ENCODE data around the gene ALOX5.

DNA sequence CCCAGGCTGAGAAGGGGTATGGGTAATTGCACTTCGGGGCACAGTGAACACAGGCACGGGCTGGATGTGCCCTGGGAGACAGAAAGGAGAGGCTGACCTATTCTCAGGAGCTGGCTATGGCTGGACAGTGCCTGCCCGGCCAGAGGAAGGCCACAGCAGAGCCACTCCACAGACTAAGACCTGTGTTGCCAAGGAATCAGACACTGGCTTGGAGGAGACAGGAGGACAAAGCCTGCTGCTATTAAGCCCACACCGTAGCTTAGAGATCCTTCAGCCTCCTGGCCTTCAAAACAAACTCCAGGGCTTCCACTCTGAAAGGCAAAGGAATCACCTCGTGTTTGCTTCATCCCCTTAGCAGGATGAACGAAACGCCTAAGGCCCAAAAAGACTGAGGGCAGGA is 82.2 kb downstream of the ALOX5 start:
- TF ChIP-seq, protein P1, sequence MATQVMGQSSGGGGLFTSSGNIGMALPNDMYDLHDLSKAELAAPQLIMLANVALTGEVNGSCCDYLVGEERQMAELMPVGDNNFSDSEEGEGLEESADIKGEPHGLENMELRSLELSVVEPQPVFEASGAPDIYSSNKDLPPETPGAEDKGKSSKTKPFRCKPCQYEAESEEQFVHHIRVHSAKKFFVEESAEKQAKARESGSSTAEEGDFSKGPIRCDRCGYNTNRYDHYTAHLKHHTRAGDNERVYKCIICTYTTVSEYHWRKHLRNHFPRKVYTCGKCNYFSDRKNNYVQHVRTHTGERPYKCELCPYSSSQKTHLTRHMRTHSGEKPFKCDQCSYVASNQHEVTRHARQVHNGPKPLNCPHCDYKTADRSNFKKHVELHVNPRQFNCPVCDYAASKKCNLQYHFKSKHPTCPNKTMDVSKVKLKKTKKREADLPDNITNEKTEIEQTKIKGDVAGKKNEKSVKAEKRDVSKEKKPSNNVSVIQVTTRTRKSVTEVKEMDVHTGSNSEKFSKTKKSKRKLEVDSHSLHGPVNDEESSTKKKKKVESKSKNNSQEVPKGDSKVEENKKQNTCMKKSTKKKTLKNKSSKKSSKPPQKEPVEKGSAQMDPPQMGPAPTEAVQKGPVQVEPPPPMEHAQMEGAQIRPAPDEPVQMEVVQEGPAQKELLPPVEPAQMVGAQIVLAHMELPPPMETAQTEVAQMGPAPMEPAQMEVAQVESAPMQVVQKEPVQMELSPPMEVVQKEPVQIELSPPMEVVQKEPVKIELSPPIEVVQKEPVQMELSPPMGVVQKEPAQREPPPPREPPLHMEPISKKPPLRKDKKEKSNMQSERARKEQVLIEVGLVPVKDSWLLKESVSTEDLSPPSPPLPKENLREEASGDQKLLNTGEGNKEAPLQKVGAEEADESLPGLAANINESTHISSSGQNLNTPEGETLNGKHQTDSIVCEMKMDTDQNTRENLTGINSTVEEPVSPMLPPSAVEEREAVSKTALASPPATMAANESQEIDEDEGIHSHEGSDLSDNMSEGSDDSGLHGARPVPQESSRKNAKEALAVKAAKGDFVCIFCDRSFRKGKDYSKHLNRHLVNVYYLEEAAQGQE (IDR thresholded peaks at IDR 0.05; ENCODE audit: low read depth, low read length) = no peak
- TF ChIP-seq RXRA (IDR thresholded peaks at IDR 0.05; ENCODE audit: borderline replicate concordance, low read depth) (no peak), GABPA (IDR thresholded peaks at IDR 0.05; ENCODE audit: low read depth) (no peak), POLR2AphosphoS5 (IDR thresholded peaks at IDR 0.05; ENCODE audit: low read depth, low read length) (no peak), RCOR1 (IDR thresholded peaks at IDR 0.05; ENCODE audit: low read length) (no peak), FOSL2 (IDR thresholded peaks at IDR 0.05; ENCODE audit: borderline replicate concordance, low read depth) (no peak), MXI1 (IDR thresholded peaks at IDR 0.05; ENCODE audit: low read depth, low read length) (no peak), SMC3 (IDR thresholded peaks at IDR 0.05; ENCODE audit: low read depth, low read length) (no peak), NFIC (IDR thresholded peaks at IDR 0.05; ENCODE audit: borderline replicate concordance) (no peak), EP300 (IDR thresholded peaks at IDR 0.05; ENCODE audit: borderline replicate concordance in 1 of 2, low read depth in 1 of 2, low read length in 1 of 2) (no peak)
- TF ChIP-seq, protein P2, sequence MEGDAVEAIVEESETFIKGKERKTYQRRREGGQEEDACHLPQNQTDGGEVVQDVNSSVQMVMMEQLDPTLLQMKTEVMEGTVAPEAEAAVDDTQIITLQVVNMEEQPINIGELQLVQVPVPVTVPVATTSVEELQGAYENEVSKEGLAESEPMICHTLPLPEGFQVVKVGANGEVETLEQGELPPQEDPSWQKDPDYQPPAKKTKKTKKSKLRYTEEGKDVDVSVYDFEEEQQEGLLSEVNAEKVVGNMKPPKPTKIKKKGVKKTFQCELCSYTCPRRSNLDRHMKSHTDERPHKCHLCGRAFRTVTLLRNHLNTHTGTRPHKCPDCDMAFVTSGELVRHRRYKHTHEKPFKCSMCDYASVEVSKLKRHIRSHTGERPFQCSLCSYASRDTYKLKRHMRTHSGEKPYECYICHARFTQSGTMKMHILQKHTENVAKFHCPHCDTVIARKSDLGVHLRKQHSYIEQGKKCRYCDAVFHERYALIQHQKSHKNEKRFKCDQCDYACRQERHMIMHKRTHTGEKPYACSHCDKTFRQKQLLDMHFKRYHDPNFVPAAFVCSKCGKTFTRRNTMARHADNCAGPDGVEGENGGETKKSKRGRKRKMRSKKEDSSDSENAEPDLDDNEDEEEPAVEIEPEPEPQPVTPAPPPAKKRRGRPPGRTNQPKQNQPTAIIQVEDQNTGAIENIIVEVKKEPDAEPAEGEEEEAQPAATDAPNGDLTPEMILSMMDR (IDR thresholded peaks at IDR 0.05) = no peak
- TF ChIP-seq, protein P3, sequence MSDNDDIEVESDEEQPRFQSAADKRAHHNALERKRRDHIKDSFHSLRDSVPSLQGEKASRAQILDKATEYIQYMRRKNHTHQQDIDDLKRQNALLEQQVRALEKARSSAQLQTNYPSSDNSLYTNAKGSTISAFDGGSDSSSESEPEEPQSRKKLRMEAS (IDR thresholded peaks at IDR 0.05; ENCODE audit: low read depth) = no peak

All from SK-N-SH (cell line).